ENCODE data around the gene PRKCH. TPM values are rescaled to one million over a fixed set of nuclear protein-coding genes. Genes with fewer than 3 reads are reported as not detected.

The PRKCH gene
- total and polyA plus RNA-seq, 2 of the 13 experiments (the other 11 are each of a cell fraction or from before 2014, with no cell fraction given), result 0.48 to 1.3 TPM

GRCh38 chr14:61561104-61561503 is 239.7 kb downstream of the PRKCH start (continued):
- TF ChIP-seq PRDM10 (CRISPR knock-in tag; IDR thresholded peaks at IDR 0.05; ENCODE audit: low read depth) (no peak), HNF1A (IDR thresholded peaks at IDR 0.05; ENCODE audit: low read depth) (no peak), HNF1A (CRISPR knock-in tag; IDR thresholded peaks at IDR 0.05; ENCODE audit: borderline replicate concordance) (no peak), ZNF33B (CRISPR knock-in tag; IDR thresholded peaks at IDR 0.05) (no peak), MEIS2 (CRISPR knock-in tag; IDR thresholded peaks at IDR 0.05) (no peak), HHEX (CRISPR knock-in tag; IDR thresholded peaks at IDR 0.05) (no peak), ZNF674 (CRISPR knock-in tag; IDR thresholded peaks at IDR 0.05; ENCODE audit: low read depth) (no peak), CENPX (CRISPR knock-in tag; IDR thresholded peaks at IDR 0.05) (no peak), ZNF367 (CRISPR knock-in tag; IDR thresholded peaks at IDR 0.05; ENCODE audit: borderline replicate concordance) (no peak), ZNF572 (CRISPR knock-in tag; IDR thresholded peaks at IDR 0.05) (no peak), SUZ12 (IDR thresholded peaks at IDR 0.05; ENCODE audit: low read depth, low read length) (no peak), ZBTB26 (CRISPR knock-in tag; IDR thresholded peaks at IDR 0.05; ENCODE audit: borderline replicate concordance) (no peak), HDAC2 (CRISPR knock-in tag; IDR thresholded peaks at IDR 0.05) (0 out of 2 replicates have a peak, but pooled peaks have one; percentile 15), ZNF598 (CRISPR knock-in tag; IDR thresholded peaks at IDR 0.05; ENCODE audit: borderline replicate concordance) (no peak), STAG1 (CRISPR knock-in tag; IDR thresholded peaks at IDR 0.05) (peak; percentile 31), ZNF704 (CRISPR knock-in tag; IDR thresholded peaks at IDR 0.05; ENCODE audit: borderline replicate concordance) (no peak), HNF4A (CRISPR knock-in tag; IDR thresholded peaks at IDR 0.05) (no peak), ZNF746 (CRISPR knock-in tag; IDR thresholded peaks at IDR 0.05) (no peak), MEIS1 (CRISPR knock-in tag; IDR thresholded peaks at IDR 0.05; ENCODE audit: borderline replicate concordance) (no peak), RBM22 (optimal IDR thresholded peaks at IDR 0.05; ENCODE audit: low read length) (no peak), ZNF12 (CRISPR knock-in tag; IDR thresholded peaks at IDR 0.05) (no peak)
